Measurements from ENCODE around the gene ADGRG3. TPM values are rescaled to one million over a fixed set of nuclear protein-coding genes. Genes with fewer than 3 reads are reported as not detected.

The ADGRG3 gene
- total and polyA plus RNA-seq, 10 of the 15 experiments (the other 5 are each of a cell fraction or from before 2014, with no cell fraction given) = 0.10 to 0.11 (median 0.10) TPM; not detected in 7

- intact Hi-C loops (cut with micrococcal nuclease; ENCODE audit: unreplicated experiment) = no loop called here
- CTCF ChIA-PET = interaction anchor here (1.8 kb wide), 1 partner anchor 87 kb away, joined by 7 read pairs; no protein-coding TSS in a partner anchor
- no TSS peak for BruUV-seq (replicated peaks)
- Histone ChIP-seq H2AFZ (ENCODE audit: control insufficient read depth, low read depth, low read length) (no peak overlapping the region), H3K27me3 (replicated peaks in 1 of 2; ENCODE audit: control insufficient read depth in 2 of 2, insufficient read depth in 2 of 2, low read length in 1 of 2) (no peaks in the 10 kb centered on the region; a peak in 1 of 4 replicates), H3K4me1 (ENCODE audit: control insufficient read depth, insufficient read depth, low read length) (no peaks in the 10 kb centered on the region), H4K20me1 (ENCODE audit: control insufficient read depth, insufficient read depth) (no peaks in the 10 kb centered on the region), H3K4me3 (no peak overlapping the region), H3K4me2 (ENCODE audit: control insufficient read depth, insufficient read depth) (no peak overlapping the region), H3K9me3 (replicated peaks; ENCODE audit: control insufficient read depth, insufficient read depth, low read length) (no peaks in the 10 kb centered on the region), H3K79me2 (ENCODE audit: control insufficient read depth, insufficient read depth, low read length) (no peaks in the 10 kb centered on the region), H3K36me3 (ENCODE audit: control insufficient read depth in 2 of 2, insufficient read depth in 2 of 2, low read length in 1 of 2) (no peaks in the 10 kb centered on the region), H3K9ac (ENCODE audit: control insufficient read depth, insufficient read depth, low read length) (no peak overlapping the region), H3K27ac (ENCODE audit: control insufficient read depth, insufficient read depth) (no peak overlapping the region)
- in situ Hi-C loops (cut with MboI) = no loop called here
- DNase-seq (ENCODE audit: low read depth, low spot score) (no peak), ATAC-seq (no peak), FAIRE-seq (no peak)
- TF ChIP-seq POU2F2 (IDR thresholded peaks at IDR 0.05; ENCODE audit: borderline replicate concordance, low read depth, low read length) (no peak), ZBTB40 (IDR thresholded peaks at IDR 0.05; ENCODE audit: borderline replicate concordance) (no peak), NFIC (IDR thresholded peaks at IDR 0.05; ENCODE audit: low read depth, low read length) (no peak), EED (IDR thresholded peaks at IDR 0.05; ENCODE audit: low read depth) (no peak), BCLAF1 (IDR thresholded peaks at IDR 0.05) (no peak), GABPA (IDR thresholded peaks at IDR 0.05; ENCODE audit: low read depth) (no peak), JUNB (IDR thresholded peaks at IDR 0.05) (no peak), CHD1 (IDR thresholded peaks at IDR 0.05; ENCODE audit: low read depth, low read length) (no peak), USF2 (IDR thresholded peaks at IDR 0.05; ENCODE audit: borderline replicate concordance, low read depth, low read length) (no peak), ESRRA (IDR thresholded peaks at IDR 0.05; ENCODE audit: low read length) (no peak), BHLHE40 (IDR thresholded peaks at IDR 0.05; ENCODE audit: borderline replicate concordance in 1 of 2, low read depth in 2 of 2, low read length in 1 of 2) (no peak), STAT3 (IDR thresholded peaks at IDR 0.05; ENCODE audit: low read depth, low read length) (no peak), SIX5 (IDR thresholded peaks at IDR 0.05; ENCODE audit: low read depth, low read length, severe bottlenecking) (no peak), NR2F1 (conservative IDR thresholded peaks at IDR 0.05) (no peak), ZNF207 (IDR thresholded peaks at IDR 0.05; ENCODE audit: borderline replicate concordance) (no peak), IKZF1 (conservative IDR thresholded peaks at IDR 0.05) (no peak), SMARCA5 (IDR thresholded peaks at IDR 0.05) (no peak), NFYA (IDR thresholded peaks at IDR 0.05; ENCODE audit: borderline replicate concordance, low read depth, low read length) (no peak), IKZF2 (IDR thresholded peaks at IDR 0.05) (no peak)
- SMC1A ChIA-PET (ENCODE audit: uncharacterized antibody, unreplicated experiment) = interaction anchor here (1.1 kb wide), 1 partner anchor 72 kb away, joined by 3 read pairs; the partner anchor contains the start of gene KATNB1
- POLR2A ChIA-PET = no interaction called here
- RAD21 ChIA-PET (ENCODE audit: unreplicated experiment) = no interaction called here
- 49% methylated on average over 21 of the region's 21 CpGs for WGBS (ENCODE audit: insufficient coverage, insufficient replicate concordance, low lambda C conversion rate, missing lambda C conversion rate)
Measured at GRCh38 chr16:57663436-57663835, 4.7 kb upstream of the ADGRG3 start.
